Panc1 (cell line): Measurements from ENCODE around the gene TAGLN2. TPM values are rescaled to one million over a fixed set of nuclear protein-coding genes. Genes with fewer than 3 reads are reported as not detected.

Experiments
- ATAC-seq: fragments of 200-7000 bp; cut with Tn5 transposase; 2 replicates; pipeline ENCODE4 v1.9.1; 2020; ENCODE audit warnings: mild to moderate bottlenecking, moderate library complexity
- BruUV-seq: library from RNA; stranded (reverse); fragments of 400-500 nt; replicated peaks from 2 replicates; lab custom pipeline; 2021; lab: Mats Ljungman, UMichigan
- CTCF ChIA-PET: fragments of 300-600 bp; sonication (Branson Sonifier 250); formaldehyde crosslinking; loops from one replicate; lab custom pipeline; 2022; ENCODE audit warnings: antibody characterized with exemption; lab: Charles Lee
- POLR2A ChIA-PET: fragments of 300-600 bp; sonication (Branson Sonifier 250); formaldehyde crosslinking; loops from one replicate; lab custom pipeline; 2022; ENCODE audit warnings: antibody characterized with exemption; lab: Charles Lee
- DNase-seq: peaks from one replicate; pipeline ENCODE4 v3.0.0-alpha.2; 2010; ENCODE audit warnings: low read depth, low spot score
- H3K27ac ChIP-seq: 2 replicates; pipeline ENCODE4 v1.5.1; 2011; ENCODE audit warnings: mild to moderate bottlenecking, low read length, inconsistent platforms
- H3K27me3 ChIP-seq: fragments of 200-500 bp; sonication (Bioruptor generic); 2 replicates; pipeline ENCODE4 v1.6.0; 2014; ENCODE audit warnings: low read length, inconsistent platforms; ENCODE audit not compliant: control insufficient read depth, insufficient read depth
- H3K36me3 ChIP-seq: fragments of 200-500 bp; sonication (Bioruptor generic); 2 replicates; pipeline ENCODE4 v1.5.1; 2014; ENCODE audit warnings: inconsistent platforms, mild to moderate bottlenecking, low read length, moderate library complexity; ENCODE audit not compliant: control insufficient read depth, insufficient read depth
- H3K4me1 ChIP-seq: 2 replicates; pipeline ENCODE4 v1.5.1; 2011; ENCODE audit warnings: inconsistent platforms, mild to moderate bottlenecking, low read length, moderate library complexity; ENCODE audit not compliant: control insufficient read depth, insufficient read depth
- H3K4me3 ChIP-seq, 2 experiments: 2 replicates each; pipeline ENCODE4 v1.5.1; 2011 to 2012; ENCODE audit warnings: low read depth in 2 of 2, low read length in 2 of 2, mild to moderate bottlenecking in 2 of 2, inconsistent platforms in 1 of 2, moderate library complexity in 1 of 2
- H3K9me3 ChIP-seq: fragments of 200-500 bp; sonication (Bioruptor generic); 2 replicates; pipeline ENCODE4 v1.5.1; 2014; ENCODE audit warnings: low read depth, mild to moderate bottlenecking, inconsistent platforms, low read length, moderate library complexity; ENCODE audit not compliant: control insufficient read depth, insufficient read depth
- POLR2AphosphoS5 ChIP-seq: IDR thresholded peaks from 2 replicates; pipeline ENCODE4 v1.6.1; 2012; ENCODE audit warnings: mild to moderate bottlenecking, low read depth, low read length, moderate library complexity
- SIN3A ChIP-seq: IDR thresholded peaks from 2 replicates; pipeline ENCODE4 v1.6.1; 2012; ENCODE audit warnings: low read depth, mild to moderate bottlenecking, low read length, moderate library complexity, borderline replicate concordance; ENCODE audit not compliant: insufficient read depth
- TCF7L2 ChIP-seq: IDR thresholded peaks from 2 replicates; pipeline ENCODE4 v1.6.1; 2011; ENCODE audit warnings: mild to moderate bottlenecking, low read depth, low read length, inconsistent platforms
- in situ Hi-C: cut with HindIII; loops from 2 replicates; pipeline ENCODE4 v1.10.0; 2016; ENCODE audit warnings: low sequenced_read_pairs, low pct_unique_long_range_greater_than_20kb
- intact Hi-C: fragments of 100-400 bp; cut with micrococcal nuclease; formaldehyde crosslinking; loops from one replicate; pipeline ENCODE4 v1.10.0; 2022; ENCODE audit not compliant: unreplicated experiment
- total RNA-seq: library from RNA; stranded (reverse); gene quantifications from one replicate; pipeline ENCODE4 v1.2.1, GENCODE V29; 2021; ENCODE audit not compliant: unreplicated experiment
- TF ChIP-seq, protein P1 (sequence below): fragments of 450-650 bp; IDR thresholded peaks from 2 replicates; pipeline ENCODE4 v1.5.1; 2017; ENCODE audit warnings: mild to moderate bottlenecking
- TF ChIP-seq, protein P2 (sequence below), 2 experiments: IDR thresholded peaks; 2 replicates each; pipeline ENCODE4 v1.6.1; 2011 to 2012; ENCODE audit warnings: low read depth in 2 of 2, control low read depth in 1 of 2, low read length in 1 of 2, mild to moderate bottlenecking in 1 of 2, moderate library complexity in 1 of 2; ENCODE audit not compliant: insufficient read depth in 1 of 2

Gene TAGLN2
- total RNA-seq, 1 experiment from 2014 or later, result 474 TPM

- no peak overlapping the region for H3K4me3 ChIP-seq
- in situ Hi-C loops (no loop called here), intact Hi-C loops (no loop called here)
- TF ChIP-seq SIN3A (no peak), POLR2AphosphoS5 (no peak), TCF7L2 (no peak)
- TF ChIP-seq, protein P1, sequence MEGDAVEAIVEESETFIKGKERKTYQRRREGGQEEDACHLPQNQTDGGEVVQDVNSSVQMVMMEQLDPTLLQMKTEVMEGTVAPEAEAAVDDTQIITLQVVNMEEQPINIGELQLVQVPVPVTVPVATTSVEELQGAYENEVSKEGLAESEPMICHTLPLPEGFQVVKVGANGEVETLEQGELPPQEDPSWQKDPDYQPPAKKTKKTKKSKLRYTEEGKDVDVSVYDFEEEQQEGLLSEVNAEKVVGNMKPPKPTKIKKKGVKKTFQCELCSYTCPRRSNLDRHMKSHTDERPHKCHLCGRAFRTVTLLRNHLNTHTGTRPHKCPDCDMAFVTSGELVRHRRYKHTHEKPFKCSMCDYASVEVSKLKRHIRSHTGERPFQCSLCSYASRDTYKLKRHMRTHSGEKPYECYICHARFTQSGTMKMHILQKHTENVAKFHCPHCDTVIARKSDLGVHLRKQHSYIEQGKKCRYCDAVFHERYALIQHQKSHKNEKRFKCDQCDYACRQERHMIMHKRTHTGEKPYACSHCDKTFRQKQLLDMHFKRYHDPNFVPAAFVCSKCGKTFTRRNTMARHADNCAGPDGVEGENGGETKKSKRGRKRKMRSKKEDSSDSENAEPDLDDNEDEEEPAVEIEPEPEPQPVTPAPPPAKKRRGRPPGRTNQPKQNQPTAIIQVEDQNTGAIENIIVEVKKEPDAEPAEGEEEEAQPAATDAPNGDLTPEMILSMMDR, result no peak
- DNase-seq, result peak; percentile 51
- H3K36me3 ChIP-seq, result no peaks in the 10 kb centered on the region
- H3K9me3 ChIP-seq, result no peaks in the 10 kb centered on the region
- ChIA-PET CTCF (interaction anchor here (1.2 kb wide), 1 partner anchor 83 kb away, joined by 3 read pairs; no protein-coding TSS in a partner anchor), POLR2A (no interaction called here)
- ATAC-seq, result no peak
- H3K27ac ChIP-seq, result no peak overlapping the region
- BruUV-seq, result no TSS peak
- H3K4me1 ChIP-seq, result no peaks in the 10 kb centered on the region
- H3K27me3 ChIP-seq, result no peaks in the 10 kb centered on the region
Observed at GRCh38 chr1:159882527-159882862, 42.8 kb downstream of the TAGLN2 start.

- no TSS peak for BruUV-seq
- in situ Hi-C loops, result no loop called here
- DNase-seq (peak; percentile 86), ATAC-seq (peak; percentile 62; the same call in 1 of the 2 replicates)
- no peak overlapping the region for H3K4me3 ChIP-seq
- TF ChIP-seq, protein P1, result no peak
- TF ChIP-seq TCF7L2 (no peak), POLR2AphosphoS5 (no peak), SIN3A (no peak)
- TF ChIP-seq, protein P2, sequence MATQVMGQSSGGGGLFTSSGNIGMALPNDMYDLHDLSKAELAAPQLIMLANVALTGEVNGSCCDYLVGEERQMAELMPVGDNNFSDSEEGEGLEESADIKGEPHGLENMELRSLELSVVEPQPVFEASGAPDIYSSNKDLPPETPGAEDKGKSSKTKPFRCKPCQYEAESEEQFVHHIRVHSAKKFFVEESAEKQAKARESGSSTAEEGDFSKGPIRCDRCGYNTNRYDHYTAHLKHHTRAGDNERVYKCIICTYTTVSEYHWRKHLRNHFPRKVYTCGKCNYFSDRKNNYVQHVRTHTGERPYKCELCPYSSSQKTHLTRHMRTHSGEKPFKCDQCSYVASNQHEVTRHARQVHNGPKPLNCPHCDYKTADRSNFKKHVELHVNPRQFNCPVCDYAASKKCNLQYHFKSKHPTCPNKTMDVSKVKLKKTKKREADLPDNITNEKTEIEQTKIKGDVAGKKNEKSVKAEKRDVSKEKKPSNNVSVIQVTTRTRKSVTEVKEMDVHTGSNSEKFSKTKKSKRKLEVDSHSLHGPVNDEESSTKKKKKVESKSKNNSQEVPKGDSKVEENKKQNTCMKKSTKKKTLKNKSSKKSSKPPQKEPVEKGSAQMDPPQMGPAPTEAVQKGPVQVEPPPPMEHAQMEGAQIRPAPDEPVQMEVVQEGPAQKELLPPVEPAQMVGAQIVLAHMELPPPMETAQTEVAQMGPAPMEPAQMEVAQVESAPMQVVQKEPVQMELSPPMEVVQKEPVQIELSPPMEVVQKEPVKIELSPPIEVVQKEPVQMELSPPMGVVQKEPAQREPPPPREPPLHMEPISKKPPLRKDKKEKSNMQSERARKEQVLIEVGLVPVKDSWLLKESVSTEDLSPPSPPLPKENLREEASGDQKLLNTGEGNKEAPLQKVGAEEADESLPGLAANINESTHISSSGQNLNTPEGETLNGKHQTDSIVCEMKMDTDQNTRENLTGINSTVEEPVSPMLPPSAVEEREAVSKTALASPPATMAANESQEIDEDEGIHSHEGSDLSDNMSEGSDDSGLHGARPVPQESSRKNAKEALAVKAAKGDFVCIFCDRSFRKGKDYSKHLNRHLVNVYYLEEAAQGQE (IDR thresholded peaks at IDR 0.05; ENCODE audit: insufficient read depth in 1 of 2, low read depth in 2 of 2, low read length in 1 of 2), result no peak
- intact Hi-C loops, result no loop called here
- H3K4me1 ChIP-seq, result no peaks in the 10 kb centered on the region
- ChIA-PET CTCF (interaction anchor here (1.2 kb wide), 1 partner anchor 83 kb away, joined by 3 read pairs; no protein-coding TSS in a partner anchor), POLR2A (no interaction called here)
- H3K36me3 ChIP-seq, result no peaks in the 10 kb centered on the region
- no peaks in the 10 kb centered on the region for H3K9me3 ChIP-seq
- H3K27me3 ChIP-seq, result no peaks in the 10 kb centered on the region
- no peak overlapping the region for H3K27ac ChIP-seq
Observed at GRCh38 chr1:159881622-159882526, 43.4 kb downstream of the TAGLN2 start.
